Upper lobe of right lung (tissue), 1 donor: ENCODE data around the gene CERK. TPM values are rescaled to one million over a fixed set of nuclear protein-coding genes. Genes with fewer than 3 reads are reported as not detected.

Source experiments
- ATAC-seq: fragments of 200-7000 bp; cut with Tn5 transposase; one replicate; pipeline ENCODE4 v1.9.1; 2020; ENCODE audit warnings: mild to moderate bottlenecking, moderate library complexity
- DNase-seq: peaks from one replicate; pipeline ENCODE4 v3.0.0-alpha.2; 2020
- H3K27ac ChIP-seq: fragments of 200-600 bp; one replicate; pipeline ENCODE4 v1.8.0; 2022
- H3K27me3 ChIP-seq: fragments of 200-600 bp; one replicate; pipeline ENCODE4 v1.8.0; 2022; ENCODE audit warnings: mild to moderate bottlenecking
- H3K36me3 ChIP-seq: fragments of 200-600 bp; one replicate; pipeline ENCODE4 v1.8.0; 2022
- H3K4me1 ChIP-seq: fragments of 200-600 bp; one replicate; pipeline ENCODE4 v1.8.0; 2022
- H3K4me3 ChIP-seq: fragments of 200-600 bp; one replicate; pipeline ENCODE4 v1.8.0; 2022; ENCODE audit warnings: mild to moderate bottlenecking
- H3K9me3 ChIP-seq: fragments of 200-600 bp; one replicate; pipeline ENCODE4 v1.8.0; 2022
- CTCF ChIP-seq: fragments of 200-600 bp; IDR thresholded peaks from one replicate; pipeline ENCODE4 v1.8.0; 2022; ENCODE audit warnings: antibody characterized with exemption
- intact Hi-C: fragments of 100-400 bp; cut with DNase I; formaldehyde crosslinking; loops from one replicate; pipeline ENCODE4 v1.11.0; 2022
- total RNA-seq: library from RNA; stranded (reverse); fragmentation: NEBNext Ultra II Directional; extraction: Animal tissue kit (Norgen Biotek cat#: 25700); gene quantifications from one replicate; pipeline ENCODE4 v1.2.1, GENCODE V29; 2021
- donor health status: DM: no; HTN: yes; CAD: no; lungs with severe emphysema.

CERK gene
- total RNA-seq, 1 donor from 2014 or later = 28.1 TPM

- H3K9me3 ChIP-seq = no peaks in the 10 kb centered on the region
- peaks cover 63% of the 10 kb centered on the region for H3K36me3 ChIP-seq
- intact Hi-C loops = no loop called here
- H3K4me3 ChIP-seq = no peak overlapping the region
- DNase-seq (no peak), ATAC-seq (peak; percentile 31)
- no peak for TF ChIP-seq CTCF
- H3K27ac ChIP-seq = peak overlapping the region; percentile 49
- H3K4me1 ChIP-seq = peaks cover 24% of the 10 kb centered on the region
- H3K27me3 ChIP-seq = no peaks in the 10 kb centered on the region
Measured at GRCh38 chr22:46686221-46687047, 51.6 kb downstream of the CERK start.

GRCh38 chr22:46684706-46685105, 53.3 kb downstream of the CERK start:
- H3K27ac ChIP-seq = no peak overlapping the region

GRCh38 chr22:46682011-46682731, 55.9 kb downstream of the CERK start:
- H3K9me3 ChIP-seq = no peaks in the 10 kb centered on the region
- peaks cover 24% of the 10 kb centered on the region for H3K4me1 ChIP-seq
- intact Hi-C loops = no loop called here
- H3K27ac ChIP-seq = no peak overlapping the region
- TF ChIP-seq CTCF = no peak
- H3K36me3 ChIP-seq = peaks cover 30% of the 10 kb centered on the region
- DNase-seq (no peak), ATAC-seq (no peak)
- H3K27me3 ChIP-seq = no peaks in the 10 kb centered on the region
- no peak overlapping the region for H3K4me3 ChIP-seq

More at GRCh38 chr22:46684706-46685105, 53.3 kb downstream of the CERK start:
- H3K4me3 ChIP-seq = no peak overlapping the region
- ATAC-seq (peak; percentile 6), DNase-seq (no peak)
- intact Hi-C loops = no loop called here
- H3K4me1 ChIP-seq = peaks cover 24% of the 10 kb centered on the region
- no peaks in the 10 kb centered on the region for H3K27me3 ChIP-seq
- no peaks in the 10 kb centered on the region for H3K9me3 ChIP-seq
- peaks cover 45% of the 10 kb centered on the region for H3K36me3 ChIP-seq
- TF ChIP-seq CTCF = no peak

- intact Hi-C loops = no loop called here
- Histone ChIP-seq H3K36me3 (peaks cover 27% of the 10 kb centered on the region), H3K27ac (no peak overlapping the region), H3K9me3 (no peaks in the 10 kb centered on the region), H3K4me3 (no peak overlapping the region), H3K27me3 (no peaks in the 10 kb centered on the region), H3K4me1 (peaks cover 17% of the 10 kb centered on the region)
- DNase-seq (no peak), ATAC-seq (peak; percentile 29)
- peak; percentile 36 for TF ChIP-seq CTCF
Measured at GRCh38 chr22:46681010-46681409, 57.0 kb downstream of the CERK start.

GRCh38 chr22:46679706-46680269, 58.3 kb downstream of the CERK start:
- DNase-seq = no peak
- Histone ChIP-seq H3K4me3 (no peak overlapping the region), H3K9me3 (no peaks in the 10 kb centered on the region), H3K27me3 (no peaks in the 10 kb centered on the region), H3K36me3 (peaks cover 30% of the 10 kb centered on the region), H3K27ac (no peak overlapping the region), H3K4me1 (peaks cover 5% of the 10 kb centered on the region)
- no peak for ATAC-seq
- TF ChIP-seq CTCF = no peak
- intact Hi-C loops = no loop called here
